GM06990 (cell line): ENCODE results near the gene C1QL4.
A peak's percentile ranks its signal among the peaks of the same experiment; 100 is the strongest.
"Not testable (repeated sequence)": the region's sequence is repeated elsewhere in the genome, so short reads cannot be mapped to it uniquely, and the experiment has no call there.

ENCODE experiments used
- DNase-seq: peaks from one replicate; pipeline ENCODE4 v3.0.0-alpha.2; 2011; ENCODE audit not compliant: insufficient read length; ENCODE audit errors: extremely low read depth
- H3K27me3 ChIP-seq: replicated peaks from 2 replicates; pipeline ENCODE4 v1.6.0; 2011; ENCODE audit warnings: low read length; ENCODE audit not compliant: control insufficient read depth, insufficient read depth
- H3K36me3 ChIP-seq: 2 replicates; pipeline ENCODE4 v1.5.1; 2011; ENCODE audit warnings: low read length; ENCODE audit not compliant: control insufficient read depth, insufficient read depth
- H3K4me3 ChIP-seq: replicated peaks from 2 replicates; pipeline ENCODE4 v1.5.1; 2011; ENCODE audit warnings: low read depth, mild to moderate bottlenecking, control low read depth, low read length
- TF ChIP-seq, protein P1 (sequence below): IDR thresholded peaks from 2 replicates; pipeline ENCODE4 v1.5.1; 2011; ENCODE audit warnings: low read length, control low read depth, mild to moderate bottlenecking, inconsistent platforms; ENCODE audit not compliant: insufficient read depth, poor library complexity, severe bottlenecking

The C1QL4 gene

DNA sequence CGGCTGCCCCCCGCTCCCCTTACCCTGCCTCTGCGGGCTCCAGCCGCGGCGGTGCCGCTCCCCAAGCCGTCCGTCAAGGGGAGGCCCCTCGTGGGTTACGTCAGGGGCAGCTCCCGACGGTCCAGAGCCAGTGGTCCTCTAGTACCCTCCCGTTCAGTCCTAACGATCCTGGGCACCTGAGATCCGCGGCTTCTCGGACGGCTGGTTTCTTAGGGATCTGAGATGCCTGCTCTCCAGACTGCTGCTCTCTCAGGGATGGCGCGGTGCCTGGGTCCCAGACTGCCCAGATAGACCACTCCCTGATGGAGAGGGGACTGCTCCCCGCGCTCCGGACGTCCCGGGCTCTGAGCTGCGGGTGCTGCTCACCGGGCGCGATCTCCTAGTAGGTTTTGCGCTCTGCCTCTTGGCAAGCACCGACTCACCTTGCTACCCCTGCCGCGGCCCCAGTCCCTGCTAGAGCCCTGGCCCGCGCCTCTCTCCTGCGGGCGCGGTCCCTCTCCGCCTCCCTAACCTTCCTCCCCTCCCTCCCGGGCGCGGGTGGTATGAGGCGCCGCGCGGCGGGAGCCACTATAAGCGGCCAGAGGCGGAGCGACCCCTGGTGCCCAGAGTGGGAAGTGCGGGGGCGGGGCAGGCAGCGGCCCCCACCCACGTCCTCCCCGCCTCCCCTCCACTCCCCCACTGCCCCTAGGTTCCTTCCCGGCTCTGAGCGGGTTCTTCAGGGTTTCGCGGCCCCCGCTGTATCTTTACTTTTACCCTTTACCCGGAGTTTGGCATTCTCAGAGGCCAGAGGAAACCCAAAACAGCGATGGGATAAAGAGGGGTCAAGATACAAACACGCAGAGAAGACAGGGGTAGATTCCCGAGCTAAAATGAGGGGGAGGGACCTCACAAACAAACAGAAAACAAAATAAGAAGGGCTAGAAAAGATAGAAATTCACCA, at the start of gene C1QL4:
Gene C1QL4 (minus strand): TSS at position 544 of the 940 bp plus-strand sequence. CDS start 711 bp downstream, outside the sequence.
- Histone ChIP-seq H3K36me3 (no peaks in the 10 kb centered on the region), H3K4me3 (peak within 1 kb of the TSS; percentile 35), H3K27me3 (peaks cover 3% of the 10 kb centered on the region)
- DNase-seq, result peak; percentile 83
- TF ChIP-seq, protein P1, sequence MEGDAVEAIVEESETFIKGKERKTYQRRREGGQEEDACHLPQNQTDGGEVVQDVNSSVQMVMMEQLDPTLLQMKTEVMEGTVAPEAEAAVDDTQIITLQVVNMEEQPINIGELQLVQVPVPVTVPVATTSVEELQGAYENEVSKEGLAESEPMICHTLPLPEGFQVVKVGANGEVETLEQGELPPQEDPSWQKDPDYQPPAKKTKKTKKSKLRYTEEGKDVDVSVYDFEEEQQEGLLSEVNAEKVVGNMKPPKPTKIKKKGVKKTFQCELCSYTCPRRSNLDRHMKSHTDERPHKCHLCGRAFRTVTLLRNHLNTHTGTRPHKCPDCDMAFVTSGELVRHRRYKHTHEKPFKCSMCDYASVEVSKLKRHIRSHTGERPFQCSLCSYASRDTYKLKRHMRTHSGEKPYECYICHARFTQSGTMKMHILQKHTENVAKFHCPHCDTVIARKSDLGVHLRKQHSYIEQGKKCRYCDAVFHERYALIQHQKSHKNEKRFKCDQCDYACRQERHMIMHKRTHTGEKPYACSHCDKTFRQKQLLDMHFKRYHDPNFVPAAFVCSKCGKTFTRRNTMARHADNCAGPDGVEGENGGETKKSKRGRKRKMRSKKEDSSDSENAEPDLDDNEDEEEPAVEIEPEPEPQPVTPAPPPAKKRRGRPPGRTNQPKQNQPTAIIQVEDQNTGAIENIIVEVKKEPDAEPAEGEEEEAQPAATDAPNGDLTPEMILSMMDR, result peak; percentile 98

DNA sequence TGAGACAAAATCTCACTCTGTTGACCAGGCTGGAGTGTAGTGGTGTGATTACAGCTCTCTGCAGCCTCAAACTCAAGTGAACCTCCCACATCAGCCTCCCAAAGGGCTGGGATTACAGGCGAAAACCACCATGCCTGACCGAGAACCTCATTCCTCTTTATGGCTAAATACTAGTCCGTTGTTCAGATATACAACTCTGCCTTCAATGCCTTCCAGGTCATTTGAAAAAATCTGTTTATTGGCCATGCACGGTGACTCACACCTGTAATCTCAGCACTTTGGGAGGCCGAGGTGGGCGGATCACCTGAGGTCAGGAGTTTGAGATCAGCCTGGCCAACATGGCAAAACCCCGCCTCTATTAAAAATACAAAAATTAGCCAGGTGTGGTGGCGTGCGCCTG, 43.2 kb upstream of the C1QL4 start:
- H3K27me3 ChIP-seq, H3K36me3 ChIP-seq, H3K4me3 ChIP-seq, DNase-seq: not testable (repeated sequence)

DNA sequence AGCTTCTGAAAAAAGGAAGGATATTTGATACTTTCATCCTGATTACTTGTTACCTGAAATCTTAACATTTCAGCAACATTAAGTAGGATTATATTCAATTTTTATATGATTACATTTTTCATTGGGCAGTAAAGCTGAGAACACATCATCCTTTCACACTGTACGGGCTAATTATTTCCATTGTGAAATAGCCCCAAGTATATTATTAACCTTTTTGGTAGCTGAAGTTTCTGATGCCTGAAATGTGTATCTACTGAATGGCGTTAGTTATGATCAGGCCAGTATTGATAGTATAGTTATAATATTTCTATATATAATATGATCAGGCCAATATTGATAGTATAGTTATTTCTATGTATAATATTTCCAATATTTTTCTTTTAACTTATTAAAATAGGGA, 40.4 kb upstream of the C1QL4 start:
- no peak overlapping the region for H3K4me3 ChIP-seq
- DNase-seq, result no peak
- TF ChIP-seq, protein P1, result no peak
- no peaks in the 10 kb centered on the region for H3K27me3 ChIP-seq
- peaks cover 2% of the 10 kb centered on the region for H3K36me3 ChIP-seq

DNA sequence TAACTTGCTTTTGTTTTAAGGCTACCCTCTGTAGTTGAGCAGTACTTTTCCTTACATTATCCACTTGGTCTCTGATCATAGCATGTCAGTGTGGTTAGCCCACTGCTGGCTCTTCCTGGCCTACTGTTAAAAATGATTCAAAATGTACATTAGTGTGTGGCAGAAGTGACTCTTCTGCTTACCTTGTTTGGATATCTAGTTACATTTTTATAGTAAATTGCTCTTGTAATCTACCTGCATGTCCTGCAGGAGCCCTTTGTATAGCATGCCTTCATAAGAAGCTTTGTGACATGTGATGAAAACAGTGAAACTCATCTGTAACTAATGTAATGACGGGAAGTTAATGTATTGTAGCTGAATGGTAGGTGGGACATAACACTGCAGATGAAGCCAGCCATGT, 38.4 kb upstream of the C1QL4 start:
- Histone ChIP-seq H3K4me3 (no peak overlapping the region), H3K36me3 (peaks cover 2% of the 10 kb centered on the region), H3K27me3 (no peaks in the 10 kb centered on the region)
- TF ChIP-seq, protein P1, result no peak
- DNase-seq, result no peak

DNA sequence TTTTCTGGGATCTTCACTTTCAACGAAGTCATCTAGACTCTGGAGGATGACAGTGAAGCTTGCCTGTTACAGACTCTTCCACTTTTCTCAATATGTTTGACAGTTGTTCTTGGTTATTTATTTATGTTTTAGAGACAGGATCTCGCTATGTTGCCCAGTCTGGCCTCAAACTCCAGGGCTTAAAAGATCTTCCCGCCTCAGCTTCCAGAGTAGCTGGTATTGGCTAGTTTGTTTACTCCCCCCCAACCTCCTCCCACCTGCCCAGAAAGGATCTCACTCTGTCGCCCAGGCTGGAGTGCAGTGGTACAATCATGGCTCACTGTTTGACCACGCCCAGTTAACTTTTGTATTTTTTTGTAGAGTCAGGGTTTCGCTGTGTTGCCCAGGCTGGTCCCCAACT, 33.6 kb upstream of the C1QL4 start:
- no peak for DNase-seq
- H3K36me3 ChIP-seq, result peaks cover 2% of the 10 kb centered on the region
- TF ChIP-seq, protein P1, result no peak
- H3K4me3 ChIP-seq, result peak overlapping the region; percentile 94; the same call in 1 of the 2 replicates
- H3K27me3 ChIP-seq, result no peaks in the 10 kb centered on the region

DNA sequence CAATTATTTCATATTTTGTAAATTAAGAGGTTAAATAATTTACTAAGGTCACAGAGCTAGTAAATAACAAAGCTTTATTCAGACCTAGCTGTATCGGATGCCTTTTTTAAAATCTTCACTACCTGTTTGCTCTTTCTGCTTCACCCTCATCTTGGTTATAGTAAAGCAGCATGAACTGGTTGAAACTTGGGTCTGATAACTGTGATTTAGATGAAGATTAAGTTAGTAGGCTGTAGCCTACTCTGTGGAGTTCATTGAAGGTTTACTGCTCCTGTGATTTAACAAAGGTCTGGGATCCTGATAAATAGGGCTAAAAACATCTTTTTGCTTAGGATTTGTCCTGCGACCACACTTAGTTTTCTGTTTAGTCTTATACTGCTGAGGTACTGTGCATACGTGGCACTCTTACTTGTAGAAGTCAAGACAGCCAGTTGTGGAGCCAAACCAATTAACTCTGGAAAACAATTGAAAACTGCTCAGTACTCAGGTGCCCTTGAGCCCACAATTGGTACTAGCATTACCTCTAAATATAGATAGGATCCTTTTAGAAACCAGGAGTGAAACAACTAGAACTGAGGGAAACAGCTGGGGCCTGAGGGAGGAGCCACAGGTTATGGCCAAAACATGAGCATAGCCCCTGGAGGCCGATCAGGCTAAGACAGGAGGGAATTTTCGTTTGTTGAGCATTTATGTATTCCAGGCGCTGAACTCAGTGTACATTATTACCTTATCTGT, 32.6 kb upstream of the C1QL4 start:
- peaks cover 2% of the 10 kb centered on the region for H3K36me3 ChIP-seq
- TF ChIP-seq, protein P1, result peak; percentile 52
- no peak for DNase-seq
- H3K4me3 ChIP-seq, result peak overlapping the region; percentile 94
- no peaks in the 10 kb centered on the region for H3K27me3 ChIP-seq
